ENCODE data around the gene PAX7.

The PAX7 gene

DNA sequence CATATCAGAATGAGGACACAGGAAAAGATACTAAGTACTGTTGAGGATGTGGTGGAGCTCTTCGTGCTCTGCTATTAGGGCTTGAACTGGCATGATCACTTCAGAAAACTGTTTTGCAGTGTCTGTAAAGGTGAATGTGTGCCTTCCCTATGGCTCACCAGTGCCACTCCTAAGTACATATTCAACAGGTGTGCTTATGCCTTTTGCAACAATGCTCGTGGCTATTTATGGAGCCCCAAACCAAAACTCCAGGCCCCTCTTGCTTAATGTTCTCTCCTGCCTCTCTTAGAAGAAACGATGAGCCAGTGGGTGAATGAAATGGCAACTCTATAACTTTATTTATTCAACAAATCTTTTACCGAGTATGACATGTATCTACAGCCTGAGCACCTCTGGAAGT is 158.6 kb downstream of the PAX7 start:
- no peak overlapping the region for H3K27ac ChIP-seq
- TF ChIP-seq, protein P1, sequence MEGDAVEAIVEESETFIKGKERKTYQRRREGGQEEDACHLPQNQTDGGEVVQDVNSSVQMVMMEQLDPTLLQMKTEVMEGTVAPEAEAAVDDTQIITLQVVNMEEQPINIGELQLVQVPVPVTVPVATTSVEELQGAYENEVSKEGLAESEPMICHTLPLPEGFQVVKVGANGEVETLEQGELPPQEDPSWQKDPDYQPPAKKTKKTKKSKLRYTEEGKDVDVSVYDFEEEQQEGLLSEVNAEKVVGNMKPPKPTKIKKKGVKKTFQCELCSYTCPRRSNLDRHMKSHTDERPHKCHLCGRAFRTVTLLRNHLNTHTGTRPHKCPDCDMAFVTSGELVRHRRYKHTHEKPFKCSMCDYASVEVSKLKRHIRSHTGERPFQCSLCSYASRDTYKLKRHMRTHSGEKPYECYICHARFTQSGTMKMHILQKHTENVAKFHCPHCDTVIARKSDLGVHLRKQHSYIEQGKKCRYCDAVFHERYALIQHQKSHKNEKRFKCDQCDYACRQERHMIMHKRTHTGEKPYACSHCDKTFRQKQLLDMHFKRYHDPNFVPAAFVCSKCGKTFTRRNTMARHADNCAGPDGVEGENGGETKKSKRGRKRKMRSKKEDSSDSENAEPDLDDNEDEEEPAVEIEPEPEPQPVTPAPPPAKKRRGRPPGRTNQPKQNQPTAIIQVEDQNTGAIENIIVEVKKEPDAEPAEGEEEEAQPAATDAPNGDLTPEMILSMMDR (conservative IDR thresholded peaks at IDR 0.05) = no peak

DNA sequence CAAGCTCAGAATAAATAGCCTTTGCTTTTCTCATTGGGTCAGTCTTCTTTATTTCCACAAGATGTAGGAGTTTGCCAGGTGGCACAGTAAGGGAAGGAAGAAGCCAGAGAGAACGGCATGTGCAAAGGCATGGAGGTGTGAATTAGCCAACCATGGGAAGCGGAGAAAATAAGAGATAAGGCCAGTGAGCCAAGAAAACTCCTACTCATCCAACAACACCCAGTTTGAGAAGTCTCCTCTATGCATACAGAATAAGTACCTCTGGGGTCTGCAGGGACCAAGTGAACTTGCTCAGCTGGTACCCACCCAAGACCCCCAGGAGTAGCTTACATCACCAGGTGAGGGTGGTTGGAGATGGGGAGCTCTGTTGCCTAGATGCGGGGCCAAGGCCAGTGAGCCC is 162.1 kb downstream of the PAX7 start:
- TF ChIP-seq, protein P1 (conservative IDR thresholded peaks at IDR 0.05) = no peak

DNA sequence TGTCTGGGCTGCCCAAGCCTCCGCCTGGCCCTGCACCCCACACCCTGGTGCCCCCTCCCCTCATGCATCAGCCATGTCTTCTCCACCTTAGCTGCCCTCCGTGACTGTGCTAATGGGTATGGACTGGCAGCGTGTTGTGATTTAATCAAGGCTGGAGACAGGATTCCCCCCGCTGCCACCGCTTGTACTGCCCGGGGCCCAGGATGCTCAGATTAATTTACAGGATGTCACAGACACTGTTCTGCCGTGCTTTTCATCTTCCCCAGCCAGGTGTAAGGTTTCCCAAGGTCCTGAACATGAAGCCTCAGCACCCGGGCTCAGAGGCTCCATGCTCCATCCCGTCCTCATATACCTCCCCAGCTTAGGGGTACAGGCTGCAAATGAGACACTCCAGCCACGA is 162.5 kb downstream of the PAX7 start:
- TF ChIP-seq, protein P1 (conservative IDR thresholded peaks at IDR 0.05) = no peak
- H3K27ac ChIP-seq = no peak overlapping the region

More for the DNA sequence above, 162.1 kb downstream of the PAX7 start:
- no peak overlapping the region for H3K27ac ChIP-seq

DNA sequence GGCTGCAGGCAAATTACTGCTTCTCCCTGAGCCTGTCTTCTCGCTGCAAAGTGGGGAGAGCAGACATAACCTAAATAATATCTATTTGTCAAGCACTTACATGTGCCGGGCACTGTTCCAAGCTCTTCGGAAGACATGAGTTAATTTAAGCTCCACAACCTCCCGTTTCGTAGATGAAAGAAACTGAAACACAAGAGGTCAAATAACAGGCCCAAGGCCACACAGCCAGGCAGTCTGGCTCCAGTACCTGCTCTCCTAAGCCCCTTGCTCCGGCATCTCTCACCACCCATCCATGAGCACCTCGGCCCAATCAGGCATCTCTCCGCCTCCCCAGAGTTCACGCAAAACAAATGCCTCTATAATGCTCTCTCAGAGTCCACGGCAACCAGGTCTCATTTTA is 163.4 kb downstream of the PAX7 start:
- TF ChIP-seq, protein P1 (conservative IDR thresholded peaks at IDR 0.05) = no peak
- H3K27ac ChIP-seq = no peak overlapping the region

DNA sequence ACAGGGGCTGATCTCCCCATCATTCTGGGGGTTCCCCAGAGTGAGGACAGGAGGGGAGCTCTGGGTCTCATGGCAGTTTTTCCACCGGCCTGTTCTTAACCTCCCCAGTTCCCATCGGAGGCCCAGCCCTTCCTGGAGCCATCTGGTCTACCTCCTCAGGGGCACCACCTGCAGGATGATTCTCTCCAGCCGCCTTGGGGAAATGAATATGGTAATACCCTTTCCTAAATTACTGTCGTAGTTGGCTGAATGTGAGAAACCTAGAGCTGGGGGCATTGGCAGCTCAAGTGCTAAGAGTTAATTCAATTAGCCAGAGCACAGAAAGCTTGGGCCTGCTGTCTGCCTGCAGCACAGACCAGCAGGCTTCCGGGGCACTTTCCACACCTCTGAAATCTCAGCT is 163.9 kb downstream of the PAX7 start:
- no peak overlapping the region for H3K27ac ChIP-seq
- TF ChIP-seq, protein P1 (conservative IDR thresholded peaks at IDR 0.05) = no peak; the same call in 1 of the 2 replicates

DNA sequence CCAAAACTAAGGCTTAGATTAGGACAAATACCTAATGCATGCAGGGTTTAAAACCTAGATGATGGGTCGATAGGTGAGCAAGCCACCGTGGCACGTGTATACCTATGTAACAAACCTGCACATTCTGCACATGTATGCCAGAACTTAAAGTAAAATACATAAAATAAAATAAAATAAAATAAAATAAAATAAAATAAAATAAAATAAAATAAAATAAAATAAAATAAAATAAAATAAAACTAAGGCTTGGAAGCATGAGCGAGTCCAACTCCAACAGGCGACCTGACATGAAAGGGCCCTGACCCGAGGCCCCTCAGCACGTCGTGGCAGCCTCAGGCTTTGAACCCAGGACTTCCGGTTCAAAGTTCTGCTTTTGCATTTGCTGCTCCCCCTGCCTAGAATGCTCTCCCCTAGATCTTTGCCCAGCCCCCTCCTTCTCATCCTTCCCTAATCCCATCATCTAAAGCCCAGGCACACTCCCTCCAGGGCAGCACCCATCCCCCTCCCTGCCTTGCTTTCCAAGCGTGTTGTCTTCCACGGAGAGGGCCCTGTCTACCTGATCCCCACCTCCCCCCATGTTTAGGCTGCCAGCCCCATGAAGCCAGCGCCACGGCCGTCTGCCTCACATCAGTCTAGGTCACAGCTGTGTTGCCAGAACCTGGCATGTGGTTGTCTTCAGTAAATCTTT is 164.5 kb downstream of the PAX7 start:
- H3K27ac ChIP-seq = no peak overlapping the region
- TF ChIP-seq, protein P1 (conservative IDR thresholded peaks at IDR 0.05) = no peak

DNA sequence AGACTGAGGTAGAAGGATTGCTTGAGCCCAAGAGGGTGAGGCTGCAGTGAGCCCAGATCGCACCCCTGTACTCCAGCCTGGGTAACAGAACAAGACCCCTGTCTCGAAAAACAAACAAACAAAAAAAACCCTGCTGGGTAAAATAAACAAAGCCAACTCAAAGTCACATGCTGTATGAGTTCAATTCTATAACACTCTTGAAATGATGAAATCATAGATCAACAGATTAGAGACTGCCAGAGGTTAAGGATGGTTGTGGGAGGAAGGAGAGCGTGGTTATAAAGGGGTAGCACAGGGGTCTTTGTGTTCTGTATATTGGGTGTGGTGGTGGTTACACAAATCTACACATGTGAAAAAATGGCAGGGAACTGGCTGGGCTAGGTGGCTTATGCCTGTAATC is 166.3 kb downstream of the PAX7 start:
- H3K27ac ChIP-seq = no peak overlapping the region
- TF ChIP-seq, protein P1 (conservative IDR thresholded peaks at IDR 0.05) = no peak

Measured in VCaP (cell line).